Chondrocyte (in vitro differentiated cells): Measurements from ENCODE around the gene EIF4E1B. TPM values are rescaled to one million over a fixed set of nuclear protein-coding genes. Genes with fewer than 3 reads are reported as not detected.

Source experiments
- DNase-seq: peaks from one replicate; pipeline ENCODE4 v3.0.0; 2021; ENCODE audit warnings: mixed read lengths, low spot score
- H3K27ac Mint-ChIP-seq: one replicate; pipeline ENCODE4 v1.8.0; 2021; ENCODE audit warnings: mild to moderate bottlenecking, moderate library complexity, mixed read lengths; ENCODE audit not compliant: unreplicated experiment
- H3K27me3 Mint-ChIP-seq: 2 replicates; pipeline ENCODE4 v1.8.0; 2021; ENCODE audit warnings: low read depth, mixed read lengths
- H3K36me3 Mint-ChIP-seq: 2 replicates; pipeline ENCODE4 v1.8.0; 2021; ENCODE audit warnings: low read depth, mixed read lengths
- H3K4me1 Mint-ChIP-seq: 2 replicates; pipeline ENCODE4 v1.8.0; 2021; ENCODE audit warnings: low read depth, mild to moderate bottlenecking, mixed read lengths
- H3K4me3 Mint-ChIP-seq: one replicate; pipeline ENCODE4 v1.8.0; 2021; ENCODE audit warnings: mild to moderate bottlenecking, moderate library complexity, mixed read lengths; ENCODE audit not compliant: unreplicated experiment
- H3K9me3 Mint-ChIP-seq: 2 replicates; pipeline ENCODE4 v1.8.0; 2021; ENCODE audit warnings: low read depth, mixed read lengths
- total RNA-seq: library from RNA; stranded (reverse); gene quantifications from 3 replicates; pipeline ENCODE4 v1.2.1, GENCODE V29; 2021
- TF ChIP-seq, protein P1 (sequence below): fragments of 200-600 bp; sonication (generic); IDR thresholded peaks from 2 replicates; pipeline ENCODE4 v1.5.0; 2021; ENCODE audit warnings: antibody characterized with exemption, mild to moderate bottlenecking, moderate library complexity

EIF4E1B gene
- total RNA-seq, 1 donor from 2014 or later = not detected

DNA sequence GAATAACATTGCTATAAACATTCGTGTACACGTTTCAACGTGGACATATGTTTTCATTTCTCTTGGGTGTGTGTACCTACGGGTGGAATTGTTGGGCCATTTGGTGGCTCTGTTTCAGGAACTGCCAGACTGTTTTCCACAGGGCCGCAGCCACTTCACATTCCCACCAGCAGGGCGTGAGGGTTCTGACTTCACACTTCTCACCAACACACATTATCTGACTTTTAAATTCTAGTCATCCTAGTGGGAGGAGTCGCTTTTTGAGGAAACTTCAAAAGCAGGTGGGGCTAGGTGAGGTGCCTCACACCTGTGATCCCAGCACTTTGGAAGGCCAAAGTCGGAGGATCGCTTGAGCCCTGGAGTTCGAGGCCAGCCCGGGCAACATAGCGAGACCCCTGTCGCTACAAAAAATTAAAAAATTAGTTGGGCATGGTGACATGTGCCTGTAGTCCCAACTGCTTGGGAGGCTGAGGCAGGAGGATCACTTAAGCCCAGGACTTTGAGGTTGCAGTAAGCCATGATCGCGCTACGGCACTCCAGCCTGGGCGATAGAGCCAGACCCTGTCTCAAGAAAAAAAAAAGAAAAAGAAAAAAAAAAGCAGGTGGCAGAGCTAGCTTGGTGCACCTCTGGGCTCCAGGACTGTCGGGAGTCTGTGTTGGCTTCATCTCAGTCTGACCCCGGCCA lies 45.3 kb downstream of the EIF4E1B start:
- DNase-seq = no peak
- H3K36me3 Mint-ChIP-seq = peaks cover 1% of the 10 kb centered on the region
- H3K27me3 Mint-ChIP-seq = peaks cover 24% of the 10 kb centered on the region
- no peak overlapping the region for H3K27ac Mint-ChIP-seq
- peaks cover 11% of the 10 kb centered on the region for H3K4me1 Mint-ChIP-seq
- TF ChIP-seq, protein P1, sequence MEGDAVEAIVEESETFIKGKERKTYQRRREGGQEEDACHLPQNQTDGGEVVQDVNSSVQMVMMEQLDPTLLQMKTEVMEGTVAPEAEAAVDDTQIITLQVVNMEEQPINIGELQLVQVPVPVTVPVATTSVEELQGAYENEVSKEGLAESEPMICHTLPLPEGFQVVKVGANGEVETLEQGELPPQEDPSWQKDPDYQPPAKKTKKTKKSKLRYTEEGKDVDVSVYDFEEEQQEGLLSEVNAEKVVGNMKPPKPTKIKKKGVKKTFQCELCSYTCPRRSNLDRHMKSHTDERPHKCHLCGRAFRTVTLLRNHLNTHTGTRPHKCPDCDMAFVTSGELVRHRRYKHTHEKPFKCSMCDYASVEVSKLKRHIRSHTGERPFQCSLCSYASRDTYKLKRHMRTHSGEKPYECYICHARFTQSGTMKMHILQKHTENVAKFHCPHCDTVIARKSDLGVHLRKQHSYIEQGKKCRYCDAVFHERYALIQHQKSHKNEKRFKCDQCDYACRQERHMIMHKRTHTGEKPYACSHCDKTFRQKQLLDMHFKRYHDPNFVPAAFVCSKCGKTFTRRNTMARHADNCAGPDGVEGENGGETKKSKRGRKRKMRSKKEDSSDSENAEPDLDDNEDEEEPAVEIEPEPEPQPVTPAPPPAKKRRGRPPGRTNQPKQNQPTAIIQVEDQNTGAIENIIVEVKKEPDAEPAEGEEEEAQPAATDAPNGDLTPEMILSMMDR = peak; percentile 74
- H3K9me3 Mint-ChIP-seq = no peaks in the 10 kb centered on the region
- no peak overlapping the region for H3K4me3 Mint-ChIP-seq

- peaks cover 22% of the 10 kb centered on the region for H3K27me3 Mint-ChIP-seq
- no peak for DNase-seq
- H3K27ac Mint-ChIP-seq = no peak overlapping the region
- no peaks in the 10 kb centered on the region for H3K9me3 Mint-ChIP-seq
- no peak overlapping the region for H3K4me3 Mint-ChIP-seq
- TF ChIP-seq, protein P1 = no peak
- peaks cover 1% of the 10 kb centered on the region for H3K36me3 Mint-ChIP-seq
- H3K4me1 Mint-ChIP-seq = peaks cover 11% of the 10 kb centered on the region
Observed at GRCh38 chr5:176676361-176676824, 45.9 kb downstream of the EIF4E1B start.

- no peak for DNase-seq
- peaks cover 22% of the 10 kb centered on the region for H3K27me3 Mint-ChIP-seq
- no peak overlapping the region for H3K27ac Mint-ChIP-seq
- TF ChIP-seq, protein P1 = no peak
- no peaks in the 10 kb centered on the region for H3K9me3 Mint-ChIP-seq
- H3K4me1 Mint-ChIP-seq = peaks cover 11% of the 10 kb centered on the region
- H3K4me3 Mint-ChIP-seq = no peak overlapping the region
- peaks cover 1% of the 10 kb centered on the region for H3K36me3 Mint-ChIP-seq
Observed at GRCh38 chr5:176677209-176677939, 46.9 kb downstream of the EIF4E1B start.

DNA sequence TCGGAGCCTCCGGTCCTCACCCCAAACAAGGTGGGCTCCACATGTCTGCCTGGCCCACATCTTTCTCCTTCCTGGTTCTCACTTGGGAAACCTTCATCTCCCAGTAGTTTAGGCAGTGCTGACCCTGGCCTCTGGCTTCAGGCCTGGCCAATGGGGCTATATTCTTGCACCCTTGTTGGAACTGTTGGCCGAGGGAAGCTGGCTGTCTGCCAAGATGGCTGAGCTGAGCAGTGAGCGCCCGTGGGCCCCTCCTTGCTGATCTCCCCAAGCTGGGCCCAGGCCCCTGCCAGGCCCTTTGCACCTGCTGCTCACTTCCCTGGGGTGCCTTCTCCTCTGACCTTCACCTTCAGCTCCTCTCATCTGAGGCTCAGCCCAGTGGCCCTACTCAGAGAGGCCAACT lies 48.1 kb downstream of the EIF4E1B start:
- Mint-ChIP-seq H3K27me3 (peaks cover 24% of the 10 kb centered on the region), H3K27ac (no peak overlapping the region), H3K36me3 (peaks cover 1% of the 10 kb centered on the region), H3K9me3 (no peaks in the 10 kb centered on the region), H3K4me3 (no peak overlapping the region), H3K4me1 (peaks cover 11% of the 10 kb centered on the region)
- DNase-seq = no peak
- TF ChIP-seq, protein P1 = no peak

DNA sequence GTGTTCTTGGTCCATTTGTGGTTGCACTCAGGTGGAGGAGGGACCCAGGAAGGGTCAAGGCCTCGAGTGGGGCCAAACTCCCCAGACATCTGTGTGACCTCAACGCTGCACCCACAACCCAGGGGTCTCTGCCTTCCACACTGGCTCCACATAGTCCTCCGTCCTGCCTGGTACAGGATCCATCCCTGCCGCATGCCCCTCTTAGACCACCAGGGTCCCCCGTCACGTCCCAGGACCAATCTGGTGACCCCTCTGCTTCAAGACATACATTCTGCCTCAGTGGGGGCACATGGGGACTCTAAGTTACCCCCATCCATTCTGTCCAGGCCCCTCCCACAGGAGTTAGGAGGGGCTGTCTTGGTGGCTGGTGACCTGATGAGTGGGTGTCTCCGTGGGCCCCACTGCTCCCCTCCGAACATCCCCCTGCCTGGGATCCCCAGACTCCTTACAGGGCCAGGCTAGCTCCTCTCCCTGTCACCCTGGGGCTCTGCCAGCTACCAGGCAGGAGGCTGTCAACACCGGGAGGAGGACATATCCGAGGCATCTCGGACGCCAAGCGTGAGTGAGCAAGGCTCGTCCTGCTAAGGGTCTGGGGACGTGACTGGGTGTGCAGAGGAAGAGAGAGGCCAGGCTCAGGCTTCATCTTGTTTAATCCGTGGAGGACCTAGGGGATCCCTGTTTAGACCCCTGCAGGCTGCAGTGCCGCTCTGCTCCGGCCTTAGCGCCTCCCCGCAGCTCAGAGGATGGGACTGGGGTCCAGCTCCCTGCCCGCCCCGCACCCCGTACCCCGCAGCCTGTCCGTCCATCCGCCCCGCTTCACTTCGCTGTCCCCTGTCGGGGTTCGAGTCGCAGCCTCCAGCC lies 49.1 kb downstream of the EIF4E1B start:
- no peak for DNase-seq
- Mint-ChIP-seq H3K4me3 (no peak overlapping the region), H3K27me3 (peaks cover 29% of the 10 kb centered on the region), H3K36me3 (peaks cover 1% of the 10 kb centered on the region), H3K9me3 (no peaks in the 10 kb centered on the region), H3K27ac (no peak overlapping the region), H3K4me1 (peaks cover 11% of the 10 kb centered on the region)
- TF ChIP-seq, protein P1 = no peak
